ENCODE data around the gene ROR1. TPM values are rescaled to one million over a fixed set of nuclear protein-coding genes. Genes with fewer than 3 reads are reported as not detected.

Gene ROR1
- total RNA-seq, 4 donors from 2014 or later, result 0.73 to 2.6 (median 1.4) TPM

DNA sequence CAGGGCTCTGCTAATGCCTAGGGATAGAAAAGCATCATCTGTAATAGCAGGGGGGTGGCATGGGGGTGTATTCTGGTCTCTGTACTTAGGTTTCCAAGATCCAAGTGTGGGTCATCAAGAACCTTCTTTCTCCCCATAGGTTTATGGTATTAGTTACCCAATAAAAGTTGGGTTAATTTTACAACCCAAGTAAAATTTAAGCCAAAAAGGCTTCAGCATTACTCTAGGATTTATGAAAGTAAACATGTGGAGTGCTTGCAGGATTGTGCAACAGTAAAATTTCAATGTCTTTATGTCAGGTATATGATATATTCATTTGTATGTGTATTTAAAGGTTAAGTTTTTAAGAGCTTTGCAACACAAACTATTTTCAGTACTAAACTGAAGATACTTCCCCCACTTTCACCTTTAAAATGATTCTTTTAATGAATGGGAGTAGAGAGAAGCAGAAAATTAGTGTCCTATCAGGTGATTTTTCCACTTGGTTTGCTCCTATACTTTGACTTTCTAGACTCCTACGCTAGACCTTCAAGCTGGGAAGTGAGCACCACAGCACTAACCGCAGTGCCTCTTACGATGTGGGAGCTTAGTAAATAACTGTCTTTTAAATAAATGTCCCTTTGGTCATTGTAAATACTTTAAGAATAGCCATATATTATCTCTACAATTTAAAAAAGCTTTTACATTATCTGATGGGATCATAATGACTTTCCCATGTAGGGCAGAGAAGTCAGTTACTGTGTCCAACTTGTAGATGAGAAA is 361.8 kb downstream of the ROR1 start:
- no peaks in the 10 kb centered on the region for H3K27me3 ChIP-seq
- no peaks in the 10 kb centered on the region for H3K9me3 ChIP-seq
- H3K36me3 ChIP-seq, result no peaks in the 10 kb centered on the region
- no peak overlapping the region for H3K27ac ChIP-seq
- DNase-seq, result no peak
- TF ChIP-seq, protein P1, sequence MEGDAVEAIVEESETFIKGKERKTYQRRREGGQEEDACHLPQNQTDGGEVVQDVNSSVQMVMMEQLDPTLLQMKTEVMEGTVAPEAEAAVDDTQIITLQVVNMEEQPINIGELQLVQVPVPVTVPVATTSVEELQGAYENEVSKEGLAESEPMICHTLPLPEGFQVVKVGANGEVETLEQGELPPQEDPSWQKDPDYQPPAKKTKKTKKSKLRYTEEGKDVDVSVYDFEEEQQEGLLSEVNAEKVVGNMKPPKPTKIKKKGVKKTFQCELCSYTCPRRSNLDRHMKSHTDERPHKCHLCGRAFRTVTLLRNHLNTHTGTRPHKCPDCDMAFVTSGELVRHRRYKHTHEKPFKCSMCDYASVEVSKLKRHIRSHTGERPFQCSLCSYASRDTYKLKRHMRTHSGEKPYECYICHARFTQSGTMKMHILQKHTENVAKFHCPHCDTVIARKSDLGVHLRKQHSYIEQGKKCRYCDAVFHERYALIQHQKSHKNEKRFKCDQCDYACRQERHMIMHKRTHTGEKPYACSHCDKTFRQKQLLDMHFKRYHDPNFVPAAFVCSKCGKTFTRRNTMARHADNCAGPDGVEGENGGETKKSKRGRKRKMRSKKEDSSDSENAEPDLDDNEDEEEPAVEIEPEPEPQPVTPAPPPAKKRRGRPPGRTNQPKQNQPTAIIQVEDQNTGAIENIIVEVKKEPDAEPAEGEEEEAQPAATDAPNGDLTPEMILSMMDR (IDR thresholded peaks at IDR 0.05), result no peak
- TF ChIP-seq POLR2A (IDR thresholded peaks at IDR 0.05), result no peak
- intact Hi-C loops (cut with DNase I), result loop anchor here (5.0 to 10.0 kb wide), 4 partner anchors 112 to 521 kb away; partner anchors contain the start of gene ROR1
- no peaks in the 10 kb centered on the region for H3K4me1 ChIP-seq
- WGBS, 2 donors, result 93 to 94% methylated on average over 3 of the region's 3 CpGs
- no peak overlapping the region for H3K4me3 ChIP-seq (replicated peaks in 1 of 3)

DNA sequence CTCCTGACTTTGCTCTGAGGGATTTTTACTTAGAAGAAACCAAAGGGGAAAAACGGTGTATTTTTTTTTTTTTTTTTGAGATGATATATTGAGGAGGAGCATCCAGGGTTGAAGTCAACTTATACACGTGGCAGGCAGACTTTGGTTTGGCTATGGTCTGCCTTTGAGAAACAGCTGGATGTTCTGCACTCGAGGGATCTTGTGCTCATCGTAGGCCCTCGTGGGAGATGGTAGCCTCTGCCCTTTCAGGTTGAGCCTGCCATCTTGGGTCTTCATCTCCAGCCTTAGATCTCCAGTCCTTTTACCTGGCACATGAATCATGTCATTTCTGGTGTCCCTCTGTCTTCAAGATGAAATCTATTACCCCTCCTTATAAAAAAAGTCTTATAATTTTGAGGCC is 362.5 kb downstream of the ROR1 start:
- no peak overlapping the region for H3K4me3 ChIP-seq (replicated peaks in 1 of 3)
- no peaks in the 10 kb centered on the region for H3K4me1 ChIP-seq
- WGBS, 2 donors, result 87 to 99% methylated on average over 5 of the region's 5 CpGs
- H3K27me3 ChIP-seq, result no peaks in the 10 kb centered on the region
- DNase-seq, result no peak
- no peaks in the 10 kb centered on the region for H3K9me3 ChIP-seq
- intact Hi-C loops (cut with DNase I), result loop anchor here (5.0 to 10.0 kb wide), 4 partner anchors 111 to 521 kb away; partner anchors contain the start of gene ROR1
- H3K36me3 ChIP-seq, result no peaks in the 10 kb centered on the region
- TF ChIP-seq POLR2A (IDR thresholded peaks at IDR 0.05), result no peak
- TF ChIP-seq, protein P1 (IDR thresholded peaks at IDR 0.05), result no peak
- no peak overlapping the region for H3K27ac ChIP-seq

DNA sequence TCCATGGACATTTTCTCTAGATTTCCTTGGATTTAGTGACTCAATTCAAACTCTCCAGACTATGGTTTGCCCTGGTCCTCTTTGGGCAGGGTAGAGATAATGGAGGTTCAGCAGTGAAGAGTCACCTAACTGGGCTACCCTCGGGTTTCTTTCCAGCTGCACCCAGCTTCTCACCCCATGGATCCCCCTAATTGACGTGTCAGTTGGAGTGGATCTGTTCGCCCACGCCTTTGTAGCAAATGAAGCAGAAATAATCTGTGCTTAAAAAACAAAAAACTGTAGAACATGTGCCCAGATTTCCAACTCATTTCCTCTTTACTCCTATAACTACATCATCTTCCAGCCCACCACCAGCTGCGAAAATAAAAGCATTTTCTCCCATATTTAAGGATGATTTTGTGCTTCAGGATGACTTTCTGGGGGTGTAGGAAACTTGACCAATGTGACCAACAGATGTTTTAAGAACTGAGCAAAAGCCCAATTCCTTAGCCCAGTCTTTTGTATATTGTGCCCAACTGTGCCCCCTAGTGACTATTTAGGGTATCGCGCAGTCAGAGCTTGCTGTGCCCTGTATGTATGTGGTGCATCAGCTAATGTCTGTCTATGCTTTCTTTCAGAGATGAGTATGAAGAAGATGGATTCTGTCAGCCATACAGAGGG is 363.1 kb downstream of the ROR1 start:
- TF ChIP-seq, protein P1 (IDR thresholded peaks at IDR 0.05), result peak; percentile 69 to 91 (median 80)
- TF ChIP-seq POLR2A (IDR thresholded peaks at IDR 0.05), result no peak
- peak; percentile 72 to 80 for DNase-seq
- no peak overlapping the region for H3K4me3 ChIP-seq (replicated peaks in 1 of 3)
- H3K9me3 ChIP-seq, result no peaks in the 10 kb centered on the region
- no peaks in the 10 kb centered on the region for H3K36me3 ChIP-seq
- intact Hi-C loops (cut with DNase I), result loop anchor here (5.0 to 10.0 kb wide), 4 partner anchors 110 to 522 kb away; partner anchors contain the start of gene ROR1
- WGBS, 2 donors, result 22 to 28% methylated on average over 7 of the region's 7 CpGs
- H3K4me1 ChIP-seq, result no peaks in the 10 kb centered on the region
- no peak overlapping the region for H3K27ac ChIP-seq
- no peaks in the 10 kb centered on the region for H3K27me3 ChIP-seq

DNA sequence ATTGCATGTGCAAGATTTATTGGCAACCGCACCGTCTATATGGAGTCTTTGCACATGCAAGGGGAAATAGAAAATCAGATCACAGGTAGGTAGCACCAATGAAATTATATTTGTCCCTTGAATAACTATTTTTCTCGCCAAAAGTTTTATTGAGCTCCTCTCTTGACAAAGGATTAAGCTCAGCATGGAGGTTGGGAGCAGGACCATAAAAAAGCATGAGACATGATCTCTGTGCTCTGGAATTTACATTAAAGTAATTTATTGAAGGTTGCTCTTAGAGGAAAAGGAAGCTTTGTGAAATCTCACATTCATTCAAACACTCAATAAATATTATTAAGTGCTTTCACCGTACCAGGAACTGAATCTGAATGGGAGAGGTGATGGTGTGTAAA is 363.6 kb downstream of the ROR1 start:
- H3K27ac ChIP-seq, result no peak overlapping the region
- no peaks in the 10 kb centered on the region for H3K27me3 ChIP-seq
- no peak for DNase-seq
- H3K9me3 ChIP-seq, result no peaks in the 10 kb centered on the region
- TF ChIP-seq, protein P1 (IDR thresholded peaks at IDR 0.05), result peak in 2 of 6 experiments; percentile 8 to 19
- TF ChIP-seq POLR2A (IDR thresholded peaks at IDR 0.05), result no peak
- no peaks in the 10 kb centered on the region for H3K4me1 ChIP-seq
- no peak overlapping the region for H3K4me3 ChIP-seq (replicated peaks in 1 of 3)
- H3K36me3 ChIP-seq, result no peaks in the 10 kb centered on the region
- 55 to 56% methylated on average over 4 of the region's 4 CpGs for WGBS, 2 donors
- intact Hi-C loops (cut with DNase I), result loop anchor here (5.0 to 10.0 kb wide), 4 partner anchors 110 to 523 kb away; partner anchors contain the start of gene ROR1

DNA sequence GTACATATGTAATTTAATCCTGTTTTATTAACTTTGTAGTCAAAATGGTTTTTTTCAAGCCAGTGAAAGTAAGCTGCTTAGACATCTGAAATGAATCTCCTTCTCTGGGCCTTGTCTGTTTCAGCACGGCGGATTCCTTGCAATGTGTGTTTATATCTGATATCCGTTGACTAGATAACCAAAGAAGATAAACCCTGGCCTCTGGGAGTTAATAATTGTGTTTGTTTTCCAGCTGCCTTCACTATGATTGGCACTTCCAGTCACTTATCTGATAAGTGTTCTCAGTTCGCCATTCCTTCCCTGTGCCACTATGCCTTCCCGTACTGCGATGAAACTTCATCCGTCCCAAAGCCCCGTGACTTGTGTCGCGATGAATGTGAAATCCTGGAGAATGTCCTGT is 366.1 kb downstream of the ROR1 start:
- no peaks in the 10 kb centered on the region for H3K9me3 ChIP-seq
- no peak overlapping the region for H3K4me3 ChIP-seq (replicated peaks in 1 of 3)
- H3K36me3 ChIP-seq, result no peaks in the 10 kb centered on the region
- no peak for DNase-seq
- 84 to 89% methylated on average over 10 of the region's 10 CpGs for WGBS, 2 donors
- H3K27ac ChIP-seq, result no peak overlapping the region
- intact Hi-C loops (cut with DNase I), result loop anchor here (5.0 to 10.0 kb wide), 4 partner anchors 107 to 525 kb away; partner anchors contain the start of gene ROR1
- no peaks in the 10 kb centered on the region for H3K4me1 ChIP-seq
- no peaks in the 10 kb centered on the region for H3K27me3 ChIP-seq
- TF ChIP-seq POLR2A (IDR thresholded peaks at IDR 0.05), result no peak
- TF ChIP-seq, protein P1 (IDR thresholded peaks at IDR 0.05), result no peak

Measured in thyroid gland (tissue), 4 donors.